GM12878 (cell line): ENCODE measurements around the gene ZNF672.

ENCODE experiments used
- ZNF687 ChIP-seq: fragments of 450-650 bp; IDR thresholded peaks from 2 replicates; pipeline ENCODE4 v1.6.1; 2017; ENCODE audit warnings: mild to moderate bottlenecking, moderate library complexity
- TF ChIP-seq, protein P1 (sequence below): IDR thresholded peaks from 2 replicates; pipeline ENCODE4 v1.6.1; 2012; ENCODE audit warnings: mild to moderate bottlenecking, low read depth, low read length

- TF ChIP-seq, protein P1, sequence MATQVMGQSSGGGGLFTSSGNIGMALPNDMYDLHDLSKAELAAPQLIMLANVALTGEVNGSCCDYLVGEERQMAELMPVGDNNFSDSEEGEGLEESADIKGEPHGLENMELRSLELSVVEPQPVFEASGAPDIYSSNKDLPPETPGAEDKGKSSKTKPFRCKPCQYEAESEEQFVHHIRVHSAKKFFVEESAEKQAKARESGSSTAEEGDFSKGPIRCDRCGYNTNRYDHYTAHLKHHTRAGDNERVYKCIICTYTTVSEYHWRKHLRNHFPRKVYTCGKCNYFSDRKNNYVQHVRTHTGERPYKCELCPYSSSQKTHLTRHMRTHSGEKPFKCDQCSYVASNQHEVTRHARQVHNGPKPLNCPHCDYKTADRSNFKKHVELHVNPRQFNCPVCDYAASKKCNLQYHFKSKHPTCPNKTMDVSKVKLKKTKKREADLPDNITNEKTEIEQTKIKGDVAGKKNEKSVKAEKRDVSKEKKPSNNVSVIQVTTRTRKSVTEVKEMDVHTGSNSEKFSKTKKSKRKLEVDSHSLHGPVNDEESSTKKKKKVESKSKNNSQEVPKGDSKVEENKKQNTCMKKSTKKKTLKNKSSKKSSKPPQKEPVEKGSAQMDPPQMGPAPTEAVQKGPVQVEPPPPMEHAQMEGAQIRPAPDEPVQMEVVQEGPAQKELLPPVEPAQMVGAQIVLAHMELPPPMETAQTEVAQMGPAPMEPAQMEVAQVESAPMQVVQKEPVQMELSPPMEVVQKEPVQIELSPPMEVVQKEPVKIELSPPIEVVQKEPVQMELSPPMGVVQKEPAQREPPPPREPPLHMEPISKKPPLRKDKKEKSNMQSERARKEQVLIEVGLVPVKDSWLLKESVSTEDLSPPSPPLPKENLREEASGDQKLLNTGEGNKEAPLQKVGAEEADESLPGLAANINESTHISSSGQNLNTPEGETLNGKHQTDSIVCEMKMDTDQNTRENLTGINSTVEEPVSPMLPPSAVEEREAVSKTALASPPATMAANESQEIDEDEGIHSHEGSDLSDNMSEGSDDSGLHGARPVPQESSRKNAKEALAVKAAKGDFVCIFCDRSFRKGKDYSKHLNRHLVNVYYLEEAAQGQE, result no peak
- TF ChIP-seq ZNF687, result no peak
Measured at GRCh38 chr1:248873993-248874533, 36.0 kb downstream of the ZNF672 start.
